HEK293 (cell line): ENCODE measurements around the gene KLRD1.

Experiments
- CTCF ChIA-PET: fragments of 350-600 bp; formaldehyde crosslinking; extraction: SDS; loops from one replicate; lab custom pipeline; 2021; ENCODE audit warnings: antibody characterized with exemption; lab: Yijun Ruan, JAX
- POLR2A ChIA-PET: fragments of 300-600 bp; formaldehyde crosslinking; extraction: SDS; loops from one replicate; lab custom pipeline; 2020; ENCODE audit warnings: antibody characterized with exemption, inconsistent platforms; lab: Yijun Ruan, JAX
- H3K27ac ChIP-seq: fragments of 200-500 bp; sonication (Bioruptor generic); 2 replicates; pipeline ENCODE4 v1.5.1; 2014; ENCODE audit warnings: low read depth, low read length, control low read depth, inconsistent platforms; ENCODE audit errors: extremely low read depth
- H3K36me3 ChIP-seq, 2 experiments: fragments of 200-500 bp in 1 of 2; sonication (Bioruptor generic) in 1 of 2; 1 replicate in 1 of 2; 2 replicates in 1 of 2; pipeline ENCODE4 v1.5.1; 2014 to 2017; ENCODE audit warnings: inconsistent platforms in 2 of 2, low read length in 2 of 2; ENCODE audit not compliant: control insufficient read depth in 2 of 2, insufficient read depth in 1 of 2
- H3K4me1 ChIP-seq: fragments of 200-500 bp; sonication (Bioruptor generic); 2 replicates; pipeline ENCODE4 v1.5.1; 2014; ENCODE audit warnings: mild to moderate bottlenecking, low read length, inconsistent platforms; ENCODE audit not compliant: control insufficient read depth, insufficient read depth
- H3K4me3 ChIP-seq: 2 replicates; pipeline ENCODE4 v1.5.1; 2011; ENCODE audit warnings: low read depth, mild to moderate bottlenecking, control low read depth, low read length, moderate library complexity
- H3K9me3 ChIP-seq: fragments of 200-500 bp; sonication (Bioruptor generic); 2 replicates; pipeline ENCODE4 v1.5.1; 2014; ENCODE audit warnings: low read depth, low read length, inconsistent platforms; ENCODE audit not compliant: control insufficient read depth, insufficient read depth
- GLIS1 ChIP-seq: fragments of 450-650 bp; formaldehyde crosslinking; IDR thresholded peaks from 2 replicates; pipeline ENCODE4 v1.5.1; 2016; ENCODE audit warnings: missing biosample characterization, missing genetic modification characterization
- PRDM10 ChIP-seq: fragments of 450-650 bp; formaldehyde crosslinking; IDR thresholded peaks from 2 replicates; pipeline ENCODE4 v1.5.1; 2016; ENCODE audit warnings: missing biosample characterization, missing genetic modification characterization
- SP2 ChIP-seq: fragments of 450-650 bp; formaldehyde crosslinking; IDR thresholded peaks from 2 replicates; pipeline ENCODE4 v1.5.1; 2016; ENCODE audit warnings: missing biosample characterization, missing genetic modification characterization
- SP3 ChIP-seq: fragments of 450-650 bp; formaldehyde crosslinking; IDR thresholded peaks from 2 replicates; pipeline ENCODE4 v1.5.1; 2016; ENCODE audit warnings: missing biosample characterization, missing genetic modification characterization
- YY1 ChIP-seq: fragments of 450-650 bp; formaldehyde crosslinking; IDR thresholded peaks from 2 replicates; pipeline ENCODE4 v1.5.1; 2018; ENCODE audit warnings: missing biosample characterization, missing genetic modification characterization
- YY2 ChIP-seq: fragments of 450-650 bp; formaldehyde crosslinking; IDR thresholded peaks from 2 replicates; pipeline ENCODE4 v1.5.1; 2016; ENCODE audit warnings: missing biosample characterization, missing genetic modification characterization
- ZBTB17 ChIP-seq: fragments of 450-650 bp; formaldehyde crosslinking; IDR thresholded peaks from 2 replicates; pipeline ENCODE4 v1.5.1; 2016; ENCODE audit warnings: missing biosample characterization, missing genetic modification characterization
- ZBTB20 ChIP-seq: fragments of 450-650 bp; formaldehyde crosslinking; IDR thresholded peaks from 2 replicates; pipeline ENCODE4 v1.5.1; 2016; ENCODE audit warnings: missing biosample characterization, missing genetic modification characterization
- ZBTB8A ChIP-seq: fragments of 450-650 bp; formaldehyde crosslinking; IDR thresholded peaks from 2 replicates; pipeline ENCODE4 v1.5.1; 2016; ENCODE audit warnings: missing biosample characterization, missing genetic modification characterization
- ZFP3 ChIP-seq: fragments of 450-650 bp; formaldehyde crosslinking; IDR thresholded peaks from 2 replicates; pipeline ENCODE4 v1.5.1; 2016; ENCODE audit warnings: low read depth, missing biosample characterization, missing genetic modification characterization
- ZNF10 ChIP-seq: fragments of 450-650 bp; formaldehyde crosslinking; IDR thresholded peaks from 2 replicates; pipeline ENCODE4 v1.5.1; 2017; ENCODE audit warnings: missing biosample characterization, missing genetic modification characterization
- ZNF658 ChIP-seq: fragments of 450-650 bp; formaldehyde crosslinking; IDR thresholded peaks from 2 replicates; pipeline ENCODE4; 2016; ENCODE audit warnings: missing biosample characterization, missing genetic modification characterization
- TF ChIP-seq, protein P1 (sequence below): fragments of 450-650 bp; formaldehyde crosslinking; IDR thresholded peaks from 2 replicates; pipeline ENCODE4 v1.5.1; 2016; ENCODE audit warnings: missing biosample characterization, missing genetic modification characterization, borderline replicate concordance
- TF ChIP-seq, protein P2 (sequence below): fragments of 450-650 bp; formaldehyde crosslinking; IDR thresholded peaks from 2 replicates; pipeline ENCODE4 v1.5.1; 2016; ENCODE audit warnings: missing biosample characterization, missing genetic modification characterization
- TF ChIP-seq, protein P3 (sequence below): fragments of 450-650 bp; formaldehyde crosslinking; IDR thresholded peaks from 2 replicates; pipeline ENCODE4 v1.5.1; 2016; ENCODE audit warnings: missing biosample characterization, missing genetic modification characterization, low read depth

KLRD1 gene

DNA sequence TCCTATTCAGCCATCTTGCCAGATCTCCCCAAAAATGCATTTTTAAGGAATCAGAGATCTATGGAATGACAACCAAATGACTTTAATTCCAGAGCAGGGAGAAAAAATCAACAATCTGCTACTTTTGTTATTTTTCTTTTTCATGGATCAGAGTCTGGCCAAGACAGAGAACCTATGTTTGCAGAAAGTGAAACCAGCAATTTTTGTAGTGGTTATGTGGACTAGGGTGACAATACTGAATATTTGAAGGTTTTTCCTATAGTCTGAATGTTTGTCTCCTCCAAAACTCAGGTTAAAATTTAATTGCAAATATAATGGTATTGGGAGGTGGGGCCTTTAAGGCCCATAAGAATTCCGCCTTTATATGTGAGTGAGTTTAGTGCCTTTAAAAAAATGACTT is 51.3 kb downstream of the KLRD1 start:
- ChIA-PET CTCF (no interaction called here), POLR2A (no interaction called here)
- no peaks in the 10 kb centered on the region for H3K9me3 ChIP-seq
- peaks cover 16% of the 10 kb centered on the region for H3K4me1 ChIP-seq
- H3K4me3 ChIP-seq, result no peak overlapping the region
- no peak for TF ChIP-seq ZNF658 (tag by site-specific recombination)
- no peaks in the 10 kb centered on the region for H3K36me3 ChIP-seq
- no peak overlapping the region for H3K27ac ChIP-seq

DNA sequence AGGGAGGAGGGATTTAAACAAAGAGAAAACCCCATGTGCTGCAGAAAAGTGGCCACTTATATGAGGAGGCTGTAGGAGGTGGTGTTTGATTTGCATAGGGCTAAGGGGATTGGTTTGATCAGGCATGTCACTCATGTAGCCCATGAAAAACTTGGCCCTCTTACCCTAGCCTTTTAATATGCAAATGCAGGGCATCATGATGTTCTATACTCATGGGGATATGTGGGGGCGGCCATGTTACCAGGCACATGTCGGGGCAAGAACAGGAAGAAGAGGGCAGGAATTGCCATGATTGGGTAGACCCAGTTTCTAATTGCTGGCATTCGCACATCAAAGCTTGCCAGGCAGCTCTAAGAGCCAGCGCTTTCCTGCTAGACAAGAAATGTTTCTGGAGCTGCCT is 53.4 kb downstream of the KLRD1 start:
- POLR2A ChIA-PET, result interaction anchor here (0.9 kb wide), 1 partner anchor 32 kb away, joined by 3 read pairs; no protein-coding TSS in a partner anchor
- no peaks in the 10 kb centered on the region for H3K9me3 ChIP-seq
- no peak overlapping the region for H3K4me3 ChIP-seq
- H3K27ac ChIP-seq, result peak overlapping the region; percentile 95
- CTCF ChIA-PET, result interaction anchor here (1.0 kb wide), 1 partner anchor 200 kb away, joined by 3 read pairs; no protein-coding TSS in a partner anchor
- TF ChIP-seq ZNF10 (tag by site-specific recombination) (no peak), SP3 (peak; percentile 28), YY2 (tag by site-specific recombination) (peak; percentile 77), YY1 (tag by site-specific recombination) (peak; percentile 64), ZBTB8A (tag by site-specific recombination) (peak; percentile 35; the same call in 1 of the 2 replicates), SP2 (peak; percentile 49), GLIS1 (peak; percentile 18; the same call in 1 of the 2 replicates), PRDM10 (tag by site-specific recombination) (peak; percentile 64), ZBTB20 (tag by site-specific recombination) (peak; percentile 19; the same call in 1 of the 2 replicates), ZBTB17 (peak; percentile 41; the same call in 1 of the 2 replicates), ZFP3 (tag by site-specific recombination) (no peak)
- TF ChIP-seq, protein P1, sequence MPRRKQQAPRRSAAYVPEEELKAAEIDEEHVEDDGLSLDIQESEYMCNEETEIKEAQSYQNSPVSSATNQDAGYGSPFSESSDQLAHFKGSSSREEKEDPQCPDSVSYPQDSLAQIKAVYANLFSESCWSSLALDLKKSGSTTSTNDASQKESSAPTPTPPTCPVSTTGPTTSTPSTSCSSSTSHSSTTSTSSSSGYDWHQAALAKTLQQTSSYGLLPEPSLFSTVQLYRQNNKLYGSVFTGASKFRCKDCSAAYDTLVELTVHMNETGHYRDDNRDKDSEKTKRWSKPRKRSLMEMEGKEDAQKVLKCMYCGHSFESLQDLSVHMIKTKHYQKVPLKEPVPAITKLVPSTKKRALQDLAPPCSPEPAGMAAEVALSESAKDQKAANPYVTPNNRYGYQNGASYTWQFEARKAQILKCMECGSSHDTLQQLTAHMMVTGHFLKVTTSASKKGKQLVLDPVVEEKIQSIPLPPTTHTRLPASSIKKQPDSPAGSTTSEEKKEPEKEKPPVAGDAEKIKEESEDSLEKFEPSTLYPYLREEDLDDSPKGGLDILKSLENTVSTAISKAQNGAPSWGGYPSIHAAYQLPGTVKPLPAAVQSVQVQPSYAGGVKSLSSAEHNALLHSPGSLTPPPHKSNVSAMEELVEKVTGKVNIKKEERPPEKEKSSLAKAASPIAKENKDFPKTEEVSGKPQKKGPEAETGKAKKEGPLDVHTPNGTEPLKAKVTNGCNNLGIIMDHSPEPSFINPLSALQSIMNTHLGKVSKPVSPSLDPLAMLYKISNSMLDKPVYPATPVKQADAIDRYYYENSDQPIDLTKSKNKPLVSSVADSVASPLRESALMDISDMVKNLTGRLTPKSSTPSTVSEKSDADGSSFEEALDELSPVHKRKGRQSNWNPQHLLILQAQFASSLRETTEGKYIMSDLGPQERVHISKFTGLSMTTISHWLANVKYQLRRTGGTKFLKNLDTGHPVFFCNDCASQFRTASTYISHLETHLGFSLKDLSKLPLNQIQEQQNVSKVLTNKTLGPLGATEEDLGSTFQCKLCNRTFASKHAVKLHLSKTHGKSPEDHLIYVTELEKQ (tag by site-specific recombination), result 0 out of 2 replicates have a peak, but pooled peaks have one; percentile 26
- TF ChIP-seq, protein P2, sequence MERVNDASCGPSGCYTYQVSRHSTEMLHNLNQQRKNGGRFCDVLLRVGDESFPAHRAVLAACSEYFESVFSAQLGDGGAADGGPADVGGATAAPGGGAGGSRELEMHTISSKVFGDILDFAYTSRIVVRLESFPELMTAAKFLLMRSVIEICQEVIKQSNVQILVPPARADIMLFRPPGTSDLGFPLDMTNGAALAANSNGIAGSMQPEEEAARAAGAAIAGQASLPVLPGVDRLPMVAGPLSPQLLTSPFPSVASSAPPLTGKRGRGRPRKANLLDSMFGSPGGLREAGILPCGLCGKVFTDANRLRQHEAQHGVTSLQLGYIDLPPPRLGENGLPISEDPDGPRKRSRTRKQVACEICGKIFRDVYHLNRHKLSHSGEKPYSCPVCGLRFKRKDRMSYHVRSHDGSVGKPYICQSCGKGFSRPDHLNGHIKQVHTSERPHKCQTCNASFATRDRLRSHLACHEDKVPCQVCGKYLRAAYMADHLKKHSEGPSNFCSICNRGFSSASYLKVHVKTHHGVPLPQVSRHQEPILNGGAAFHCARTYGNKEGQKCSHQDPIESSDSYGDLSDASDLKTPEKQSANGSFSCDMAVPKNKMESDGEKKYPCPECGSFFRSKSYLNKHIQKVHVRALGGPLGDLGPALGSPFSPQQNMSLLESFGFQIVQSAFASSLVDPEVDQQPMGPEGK, result peak; percentile 62
- TF ChIP-seq, protein P3, sequence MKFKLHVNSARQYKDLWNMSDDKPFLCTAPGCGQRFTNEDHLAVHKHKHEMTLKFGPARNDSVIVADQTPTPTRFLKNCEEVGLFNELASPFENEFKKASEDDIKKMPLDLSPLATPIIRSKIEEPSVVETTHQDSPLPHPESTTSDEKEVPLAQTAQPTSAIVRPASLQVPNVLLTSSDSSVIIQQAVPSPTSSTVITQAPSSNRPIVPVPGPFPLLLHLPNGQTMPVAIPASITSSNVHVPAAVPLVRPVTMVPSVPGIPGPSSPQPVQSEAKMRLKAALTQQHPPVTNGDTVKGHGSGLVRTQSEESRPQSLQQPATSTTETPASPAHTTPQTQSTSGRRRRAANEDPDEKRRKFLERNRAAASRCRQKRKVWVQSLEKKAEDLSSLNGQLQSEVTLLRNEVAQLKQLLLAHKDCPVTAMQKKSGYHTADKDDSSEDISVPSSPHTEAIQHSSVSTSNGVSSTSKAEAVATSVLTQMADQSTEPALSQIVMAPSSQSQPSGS, result no peak
- no peaks in the 10 kb centered on the region for H3K36me3 ChIP-seq
- peaks cover 14% of the 10 kb centered on the region for H3K4me1 ChIP-seq
